Endothelial cell of umbilical vein (primary cell): Measurements from ENCODE around the gene SLC25A45. TPM values are rescaled to one million over a fixed set of nuclear protein-coding genes. Genes with fewer than 3 reads are reported as not detected.

Experiments used
- BruUV-seq: library from RNA; stranded (reverse); fragments of 400-500 nt; replicated peaks from 2 replicates; lab custom pipeline; 2021; lab: Mats Ljungman, UMichigan
- CTCF ChIA-PET: fragments of 300-600, 350-600 bp; sonication (Branson Sonifier 250); formaldehyde crosslinking; loops from one replicate; lab custom pipeline; 2021; ENCODE audit warnings: antibody characterized with exemption, inconsistent platforms; lab: Charles Lee
- POLR2A ChIA-PET: fragments of 300-600, 350-600 bp; sonication (Branson Sonifier 250); formaldehyde crosslinking; loops from one replicate; lab custom pipeline; 2021; ENCODE audit warnings: antibody characterized with exemption, inconsistent platforms; lab: Charles Lee
- DNase-seq: peaks from one replicate; pipeline ENCODE4 v3.0.0-alpha.2; 2011; ENCODE audit warnings: low read depth, low spot score
- FAIRE-seq: peaks from 2 replicates; lab custom pipeline; 2011; peaks lifted over from hg19 to GRCh38; lab: Jason Lieb, UNC
- H2AFZ ChIP-seq: 2 replicates; pipeline ENCODE4 v1.6.0; 2012; ENCODE audit warnings: low read depth, low read length, control low read depth, inconsistent platforms
- H3K27ac ChIP-seq: 2 replicates; pipeline ENCODE4 v1.5.1; 2011; ENCODE audit warnings: low read depth, mild to moderate bottlenecking, control low read depth, low read length, moderate library complexity; ENCODE audit not compliant: insufficient read depth
- H3K27me3 ChIP-seq, 2 experiments: 2 replicates each; pipeline versions ENCODE4 v1.6.0 to v1.6.1; 2011; ENCODE audit warnings: low read length in 2 of 2, mixed read lengths in 1 of 2; ENCODE audit not compliant: control insufficient read depth in 2 of 2, insufficient read depth in 2 of 2
- H3K36me3 ChIP-seq, 2 experiments: 2 replicates in 1 of 2; 3 replicates in 1 of 2; pipeline ENCODE4 v1.5.1; 2011; ENCODE audit warnings: low read length in 2 of 2, mild to moderate bottlenecking in 1 of 2, moderate library complexity in 1 of 2; ENCODE audit not compliant: control insufficient read depth in 2 of 2, insufficient read depth in 2 of 2; ENCODE audit errors: extremely low read depth in 1 of 2
- H3K4me1 ChIP-seq: 3 replicates; pipeline ENCODE4 v1.5.1; 2011; ENCODE audit warnings: mild to moderate bottlenecking, low read length; ENCODE audit not compliant: control insufficient read depth, insufficient read depth; ENCODE audit errors: extremely low read depth
- H3K4me2 ChIP-seq: 2 replicates; pipeline ENCODE4 v1.6.1; 2011; ENCODE audit warnings: low read length, control low read depth, mixed read lengths; ENCODE audit not compliant: insufficient read depth
- H3K4me3 ChIP-seq, 3 experiments: fragments of 200-600 bp in 1 of 3; sonication (generic), shearing (Covaris generic) in 1 of 3; replicated peaks in 1 of 3; 2 replicates each; pipeline ENCODE4 v1.5.1; 2011 to 2016; ENCODE audit warnings: control low read depth in 3 of 3, low read length in 3 of 3, mild to moderate bottlenecking in 2 of 3, inconsistent platforms in 1 of 3, low read depth in 1 of 3, moderate library complexity in 1 of 3; ENCODE audit not compliant: insufficient read depth in 1 of 3
- H3K79me2 ChIP-seq: 2 replicates; pipeline ENCODE4 v1.6.0; 2012; ENCODE audit warnings: low read length, inconsistent platforms; ENCODE audit not compliant: control insufficient read depth, insufficient read depth
- H3K9ac ChIP-seq: replicated peaks from 2 replicates; pipeline ENCODE3; 2011; ENCODE audit warnings: low read length, control low read depth; ENCODE audit not compliant: insufficient read depth; ENCODE audit errors: extremely low read depth
- H3K9me1 ChIP-seq: replicated peaks from 3 replicates; pipeline ENCODE4 v1.6.0; 2011; ENCODE audit warnings: mild to moderate bottlenecking, low read length; ENCODE audit not compliant: control insufficient read depth, insufficient read depth; ENCODE audit errors: extremely low read depth
- H3K9me3 ChIP-seq: replicated peaks from 2 replicates; pipeline ENCODE4 v1.5.1; 2012; ENCODE audit warnings: low read length, inconsistent platforms; ENCODE audit not compliant: control insufficient read depth, insufficient read depth
- H4K20me1 ChIP-seq: replicated peaks from 2 replicates; pipeline ENCODE3; 2011; ENCODE audit warnings: mild to moderate bottlenecking, low read length; ENCODE audit not compliant: control insufficient read depth, insufficient read depth; ENCODE audit errors: extremely low read depth
- EZH2 ChIP-seq: IDR thresholded peaks from 2 replicates; pipeline ENCODE4 v1.6.1; 2012; ENCODE audit warnings: borderline replicate concordance, low read depth, mild to moderate bottlenecking, moderate library complexity, low read length, inconsistent platforms; ENCODE audit not compliant: severe bottlenecking
- FOS ChIP-seq: IDR thresholded peaks from 2 replicates; pipeline ENCODE4 v1.6.1; 2011; ENCODE audit warnings: mild to moderate bottlenecking, low read length, moderate library complexity, borderline replicate concordance; ENCODE audit not compliant: insufficient read depth
- GATA2 ChIP-seq: IDR thresholded peaks from 2 replicates; pipeline ENCODE4 v1.7.0; 2011; ENCODE audit warnings: low read depth, mild to moderate bottlenecking, moderate library complexity, mixed read lengths, low read length; ENCODE audit not compliant: insufficient read length, insufficient read depth
- JUN ChIP-seq: IDR thresholded peaks from 2 replicates; pipeline ENCODE4 v1.6.1; 2011; ENCODE audit warnings: borderline replicate concordance, low read depth; ENCODE audit not compliant: insufficient read length, insufficient read depth
- MYC ChIP-seq: IDR thresholded peaks from one replicate; pipeline ENCODE4 v1.6.1; 2011; ENCODE audit warnings: mild to moderate bottlenecking, low read depth, low read length
- POLR2A ChIP-seq: IDR thresholded peaks from 2 replicates; pipeline ENCODE4 v1.6.1; 2012; ENCODE audit warnings: low read depth, mild to moderate bottlenecking, control low read depth, low read length
- dilution Hi-C: fragments of 300-500 bp; cut with MboI; formaldehyde crosslinking; loops from one replicate; pipeline ENCODE4 v1.15.0; 2019; ENCODE audit warnings: low sequenced_read_pairs; ENCODE audit not compliant: extremely low pct_ligation_motif_present
- intact Hi-C: fragments of 100-400 bp; cut with micrococcal nuclease; formaldehyde crosslinking; loops from one replicate; pipeline ENCODE4 v1.10.0; 2022
- polyA plus RNA-seq, 4 experiments: library from polyadenylated mRNA; depleted of rRNA in 3 of 4; stranded (reverse) in 3 of 4; unstranded in 1 of 4; fragments of >200 nt; gene quantifications; 2 replicates each; pipeline versions ENCODE4 v1.2.1 to v1.2.3, GENCODE V29; 2011 to 2012; ENCODE audit warnings: missing spikeins in 1 of 4
- total RNA-seq: library from RNA; stranded (reverse); gene quantifications from 2 replicates; pipeline ENCODE4 v1.2.3, GENCODE V29; 2021
- TF ChIP-seq, protein P1 (sequence below): IDR thresholded peaks from 2 replicates; pipeline ENCODE4 v1.6.1; 2011; ENCODE audit not compliant: insufficient read depth, insufficient read length
- TF ChIP-seq, protein P2 (sequence below), 2 donors: IDR thresholded peaks; 1 replicate in 1 of 2; 2 replicates in 1 of 2; pipeline ENCODE4 v1.5.1; 2011; ENCODE audit warnings: low read length in 2 of 2, mild to moderate bottlenecking in 2 of 2, moderate library complexity in 2 of 2, control low read depth in 1 of 2, inconsistent platforms in 1 of 2, low read depth in 1 of 2; ENCODE audit not compliant: insufficient read depth in 1 of 2; ENCODE audit errors: extremely low read depth in 1 of 2

The SLC25A45 gene
- total and polyA plus RNA-seq, 2 donors (not counting 3 experiments of a cell fraction or from before 2014, with no cell fraction given): 1.2 to 3.1 TPM

- peaks cover 5 to 6% of the 10 kb centered on the region in 2 experiments for H3K27me3 ChIP-seq
- ChIA-PET POLR2A (interaction anchor here (0.5 kb wide), 1 partner anchor 150 kb away, joined by 3 read pairs; no protein-coding TSS in a partner anchor), CTCF (interaction anchor here (1.8 kb wide), 1 partner anchor 9 kb away, joined by 4 read pairs; no protein-coding TSS in a partner anchor)
- no peak overlapping the region for H3K27ac ChIP-seq
- H3K9me1 ChIP-seq: no peaks in the 10 kb centered on the region
- intact Hi-C loops: no loop called here
- no peak overlapping the region for H3K4me3 ChIP-seq
- dilution Hi-C loops: no loop called here
- no peaks in the 10 kb centered on the region for H3K79me2 ChIP-seq
- no peak overlapping the region for H3K4me2 ChIP-seq
- H3K36me3 ChIP-seq: no peaks in the 10 kb centered on the region
- H3K4me1 ChIP-seq: peaks cover 14% of the 10 kb centered on the region
- no peak overlapping the region for H2AFZ ChIP-seq
- TF ChIP-seq POLR2A (no peak), JUN (no peak), FOS (no peak), EZH2 (no peak), GATA2 (no peak), MYC (no peak)
- TF ChIP-seq, protein P1, sequence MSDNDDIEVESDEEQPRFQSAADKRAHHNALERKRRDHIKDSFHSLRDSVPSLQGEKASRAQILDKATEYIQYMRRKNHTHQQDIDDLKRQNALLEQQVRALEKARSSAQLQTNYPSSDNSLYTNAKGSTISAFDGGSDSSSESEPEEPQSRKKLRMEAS: no peak
- TF ChIP-seq, protein P2, sequence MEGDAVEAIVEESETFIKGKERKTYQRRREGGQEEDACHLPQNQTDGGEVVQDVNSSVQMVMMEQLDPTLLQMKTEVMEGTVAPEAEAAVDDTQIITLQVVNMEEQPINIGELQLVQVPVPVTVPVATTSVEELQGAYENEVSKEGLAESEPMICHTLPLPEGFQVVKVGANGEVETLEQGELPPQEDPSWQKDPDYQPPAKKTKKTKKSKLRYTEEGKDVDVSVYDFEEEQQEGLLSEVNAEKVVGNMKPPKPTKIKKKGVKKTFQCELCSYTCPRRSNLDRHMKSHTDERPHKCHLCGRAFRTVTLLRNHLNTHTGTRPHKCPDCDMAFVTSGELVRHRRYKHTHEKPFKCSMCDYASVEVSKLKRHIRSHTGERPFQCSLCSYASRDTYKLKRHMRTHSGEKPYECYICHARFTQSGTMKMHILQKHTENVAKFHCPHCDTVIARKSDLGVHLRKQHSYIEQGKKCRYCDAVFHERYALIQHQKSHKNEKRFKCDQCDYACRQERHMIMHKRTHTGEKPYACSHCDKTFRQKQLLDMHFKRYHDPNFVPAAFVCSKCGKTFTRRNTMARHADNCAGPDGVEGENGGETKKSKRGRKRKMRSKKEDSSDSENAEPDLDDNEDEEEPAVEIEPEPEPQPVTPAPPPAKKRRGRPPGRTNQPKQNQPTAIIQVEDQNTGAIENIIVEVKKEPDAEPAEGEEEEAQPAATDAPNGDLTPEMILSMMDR (IDR thresholded peaks at IDR 0.05; ENCODE audit: extremely low read depth in 1 of 2, insufficient read depth in 1 of 2, low read depth in 1 of 2, low read length in 2 of 2): no peak
- H3K9me3 ChIP-seq: no peaks in the 10 kb centered on the region
- no peaks in the 10 kb centered on the region for H4K20me1 ChIP-seq
- no peak for DNase-seq
- no peak for FAIRE-seq
- no TSS peak for BruUV-seq
- no peak overlapping the region for H3K9ac ChIP-seq
Observed at GRCh38 chr11:65357856-65358356, 24.5 kb downstream of the SLC25A45 start.
